Uterus (tissue), 2 donors: Measurements from ENCODE around the gene COL6A3.

Experiments used
- CTCF ChIP-seq, 4 experiments: fragments of 200-600 bp in 2 of 4; fragments of 450-650 bp in 2 of 4; sonication (generic) in 2 of 4; IDR thresholded peaks; one replicate each; pipeline ENCODE4 v1.5.1; 2016 to 2019; ENCODE audit warnings: antibody characterized with exemption in 4 of 4, mild to moderate bottlenecking in 2 of 4, moderate library complexity in 1 of 4
- POLR2A ChIP-seq, 2 donors: fragments of 450-650 bp; IDR thresholded peaks; one replicate each; pipeline ENCODE4 v1.6.1; 2016; ENCODE audit warnings: antibody characterized with exemption in 2 of 2, mild to moderate bottlenecking in 1 of 2, moderate library complexity in 1 of 2

GRCh38 chr2:237452861-237453260, 38.9 kb upstream of the COL6A3 start:
- TF ChIP-seq CTCF (IDR thresholded peaks at IDR 0.05) (no peak), POLR2A (IDR thresholded peaks at IDR 0.05) (no peak)
